Measurements from ENCODE around the gene NPM1. TPM values are rescaled to one million over a fixed set of nuclear protein-coding genes. Genes with fewer than 3 reads are reported as not detected.

The NPM1 gene
- total RNA-seq, 1 experiment from 2014 or later = 3,122 TPM

- Mint-ChIP-seq H3K9me3 (no peaks in the 10 kb centered on the region), H3K27me3 (ENCODE audit: low read depth) (peaks cover 32% of the 10 kb centered on the region), H3K4me1 (peaks cover 43 to 56% of the 10 kb centered on the region in 2 experiments), H3K27ac (no peak overlapping the region), H3K4me3 (peak overlapping the region; percentile 55 to 71; a peak in 4 of 5 replicates), H3K36me3 (ENCODE audit: insufficient read depth in 1 of 3, low read depth in 3 of 3) (no peaks in the 10 kb centered on the region; a peak in 2 of 7 replicates)
- Histone ChIP-seq H4K91ac (ENCODE audit: insufficient read length, low read depth, low read length) (no peak overlapping the region), H2BK5ac (ENCODE audit: insufficient read length, low read length) (no peak overlapping the region), H2AK5ac (ENCODE audit: insufficient read length, low read length) (no peak overlapping the region), H3K4me1 (ENCODE audit: insufficient read depth, low read length) (peaks cover 10% of the 10 kb centered on the region; the same call in 1 of the 2 replicates), H3K56ac (ENCODE audit: insufficient read length, low read depth, low read length) (no peak overlapping the region), H3K23me2 (ENCODE audit: insufficient read length, low read depth, low read length, poor library complexity, severe bottlenecking) (no peaks in the 10 kb centered on the region), H2AFZ (ENCODE audit: low read length) (no peak overlapping the region), H3K27ac (ENCODE audit: insufficient read length, low read depth, low read length) (no peak overlapping the region), H4K20me1 (ENCODE audit: control insufficient read depth, insufficient read depth, insufficient read length) (no peaks in the 10 kb centered on the region), H3K79me1 (ENCODE audit: insufficient read depth, low read depth, low read length, poor library complexity, severe bottlenecking) (no peaks in the 10 kb centered on the region), H2BK15ac (ENCODE audit: low read depth, low read length) (no peak overlapping the region; the same call in 1 of the 2 replicates), H3K18ac (ENCODE audit: insufficient read length, low read depth, low read length) (peak overlapping the region; percentile 69), H3T11ph (ENCODE audit: low read length) (no peak overlapping the region), H4K8ac (replicated peaks; ENCODE audit: insufficient read length, low read depth, low read length) (no peak overlapping the region), H2BK12ac (ENCODE audit: insufficient read length, low read depth, low read length) (no peak overlapping the region), H2BK20ac (ENCODE audit: low read depth, low read length, poor library complexity, severe bottlenecking) (no peak overlapping the region), H3K27me3 (ENCODE audit: insufficient read depth, low read length) (no peaks in the 10 kb centered on the region), H3K9ac (ENCODE audit: extremely low read depth, insufficient read length, low read length) (peak overlapping the region; percentile 38), H3K14ac (ENCODE audit: insufficient read depth, low read length) (peak overlapping the region; percentile 95), H3K23ac (ENCODE audit: insufficient read length, low read depth, low read length) (no peak overlapping the region), H3K4me2 (ENCODE audit: insufficient read depth, insufficient read length, low read length) (peak overlapping the region; percentile 19), H3K79me2 (ENCODE audit: insufficient read depth, low read length) (no peaks in the 10 kb centered on the region), H3K9me3 (ENCODE audit: control insufficient read depth, low read depth, low read length) (no peaks in the 10 kb centered on the region), H3K4ac (ENCODE audit: low read depth, low read length) (no peak overlapping the region), H4K5ac (ENCODE audit: insufficient read length, low read depth, low read length) (no peak overlapping the region), H2BK120ac (ENCODE audit: low read depth, low read length, poor library complexity, severe bottlenecking) (no peak overlapping the region)
- peak; percentile 66 for DNase-seq
- no CpG with 5 or more reads among the region's 88 CpGs for WGBS (ENCODE audit: extremely low coverage, insufficient read length, low lambda C conversion rate)
- TF ChIP-seq CTCF (conservative IDR thresholded peaks at IDR 0.05) = no peak
These were observed 63.0 kb downstream of the NPM1 start for GRCh38 chr5:171450423-171451331.
